ENCODE results near the gene HSPBAP1.

DNA sequence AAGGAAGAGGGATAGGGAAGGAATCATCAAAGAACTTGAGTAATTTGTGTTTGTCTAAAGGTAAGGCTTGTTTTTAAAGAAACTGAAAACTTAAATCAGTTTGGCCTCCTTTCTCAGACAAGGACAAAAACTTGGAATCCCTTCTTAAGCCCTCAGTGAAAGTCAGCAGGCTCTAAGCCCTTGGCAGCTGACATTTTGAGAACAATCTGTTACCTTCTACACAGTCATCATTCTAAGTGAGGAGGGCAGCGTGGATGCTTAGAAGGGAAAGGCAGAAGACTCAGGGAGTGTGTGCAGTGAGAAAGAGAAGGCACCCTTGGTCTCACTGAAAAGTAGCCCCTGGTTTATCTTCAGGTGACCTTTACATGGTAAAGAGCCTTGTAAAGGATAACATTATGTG is 10.8 kb downstream of the HSPBAP1 start:
- TF ChIP-seq, protein P1, sequence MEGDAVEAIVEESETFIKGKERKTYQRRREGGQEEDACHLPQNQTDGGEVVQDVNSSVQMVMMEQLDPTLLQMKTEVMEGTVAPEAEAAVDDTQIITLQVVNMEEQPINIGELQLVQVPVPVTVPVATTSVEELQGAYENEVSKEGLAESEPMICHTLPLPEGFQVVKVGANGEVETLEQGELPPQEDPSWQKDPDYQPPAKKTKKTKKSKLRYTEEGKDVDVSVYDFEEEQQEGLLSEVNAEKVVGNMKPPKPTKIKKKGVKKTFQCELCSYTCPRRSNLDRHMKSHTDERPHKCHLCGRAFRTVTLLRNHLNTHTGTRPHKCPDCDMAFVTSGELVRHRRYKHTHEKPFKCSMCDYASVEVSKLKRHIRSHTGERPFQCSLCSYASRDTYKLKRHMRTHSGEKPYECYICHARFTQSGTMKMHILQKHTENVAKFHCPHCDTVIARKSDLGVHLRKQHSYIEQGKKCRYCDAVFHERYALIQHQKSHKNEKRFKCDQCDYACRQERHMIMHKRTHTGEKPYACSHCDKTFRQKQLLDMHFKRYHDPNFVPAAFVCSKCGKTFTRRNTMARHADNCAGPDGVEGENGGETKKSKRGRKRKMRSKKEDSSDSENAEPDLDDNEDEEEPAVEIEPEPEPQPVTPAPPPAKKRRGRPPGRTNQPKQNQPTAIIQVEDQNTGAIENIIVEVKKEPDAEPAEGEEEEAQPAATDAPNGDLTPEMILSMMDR (IDR thresholded peaks at IDR 0.05; ENCODE audit: insufficient read depth, low read length, poor library complexity, severe bottlenecking): no peak
- no peak for TF ChIP-seq EZH2phosphoT487 (conservative IDR thresholded peaks at IDR 0.05; ENCODE audit: low read length)
